ENCODE measurements around the gene NAIP.
"Not testable (repeated sequence)": the region's sequence is repeated elsewhere in the genome, so short reads cannot be mapped to it uniquely, and the experiment has no call there.

NAIP gene

DNA sequence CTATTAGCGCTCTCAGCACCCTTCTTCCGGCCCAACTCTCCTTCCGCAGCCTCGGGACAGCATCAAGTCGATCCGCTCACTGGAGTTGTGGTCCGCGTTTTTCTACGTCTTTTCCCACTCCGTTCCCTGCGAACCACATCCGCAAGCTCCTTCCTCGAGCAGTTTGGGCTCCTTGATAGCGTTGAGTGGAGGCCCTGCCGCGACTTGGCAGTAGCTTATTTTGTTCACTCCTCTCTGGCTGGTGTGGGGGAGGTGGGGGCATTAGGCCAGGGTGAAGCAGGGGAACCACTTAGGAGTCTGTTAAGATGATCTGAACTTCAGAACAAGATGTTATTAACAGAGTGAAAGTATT, 100.0 kb downstream of the NAIP start:
- DNase-seq (ENCODE audit: low spot score): not testable (repeated sequence)

Measured in iPS-NIHi11 (cell line).